ENCODE data around the gene RARS1. TPM values are rescaled to one million over a fixed set of nuclear protein-coding genes. Genes with fewer than 3 reads are reported as not detected.

The RARS1 gene
- total and polyA plus RNA-seq, 4 donors: 42.6 to 66.2 (median 54.0) TPM

DNA sequence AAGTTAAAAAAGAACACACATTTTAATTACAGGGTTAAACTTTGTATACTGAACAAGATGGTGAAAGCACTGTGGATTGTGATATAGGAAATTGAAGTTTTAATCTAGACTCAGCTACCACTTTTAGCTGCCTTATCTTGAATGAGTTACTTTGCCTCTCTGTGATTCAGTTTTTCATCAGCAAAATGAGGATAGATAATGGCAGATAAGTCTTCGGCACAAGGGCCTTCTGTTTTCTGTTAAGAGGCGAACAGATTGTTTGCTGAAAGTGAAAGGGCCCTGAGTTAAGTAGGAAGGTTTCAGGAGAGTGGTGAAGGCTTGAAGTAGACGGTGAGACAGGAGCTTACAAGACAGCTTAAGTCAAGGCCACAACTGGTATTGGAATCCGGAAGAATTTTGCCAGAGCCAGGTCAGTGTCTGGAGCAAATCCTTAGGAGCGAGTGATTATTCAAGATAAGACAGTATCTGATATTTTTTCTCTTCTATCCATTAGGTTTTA is 7.8 kb downstream of the RARS1 start:
- H3K9me3 ChIP-seq (ENCODE audit: control insufficient read depth, low read length): no peaks in the 10 kb centered on the region
- H3K4me3 ChIP-seq (ENCODE audit: low read length in 2 of 2): no peak overlapping the region
- intact Hi-C loops (cut with DNase I): no loop called here
- no peak overlapping the region for H3K27ac ChIP-seq (ENCODE audit: low read depth in 1 of 2, low read length in 2 of 2)
- peaks cover 9 to 13% of the 10 kb centered on the region in 2 donors for H3K36me3 ChIP-seq (ENCODE audit: control insufficient read depth in 1 of 2, insufficient read depth in 2 of 2, low read length in 1 of 2)
- 86 to 89% methylated on average over 5 of the region's 5 CpGs for whole genome bisulfite sequencing, 2 donors
- ATAC-seq (ENCODE audit: low FRiP score) (no peak), DNase-seq (no peak)
- no peaks in the 10 kb centered on the region for H3K4me1 ChIP-seq (ENCODE audit: control insufficient read depth in 1 of 2, insufficient read depth in 2 of 2, low read length in 2 of 2)
- no peaks in the 10 kb centered on the region for H3K27me3 ChIP-seq (ENCODE audit: control insufficient read depth in 1 of 2, insufficient read depth in 2 of 2, low read length in 1 of 2)

DNA sequence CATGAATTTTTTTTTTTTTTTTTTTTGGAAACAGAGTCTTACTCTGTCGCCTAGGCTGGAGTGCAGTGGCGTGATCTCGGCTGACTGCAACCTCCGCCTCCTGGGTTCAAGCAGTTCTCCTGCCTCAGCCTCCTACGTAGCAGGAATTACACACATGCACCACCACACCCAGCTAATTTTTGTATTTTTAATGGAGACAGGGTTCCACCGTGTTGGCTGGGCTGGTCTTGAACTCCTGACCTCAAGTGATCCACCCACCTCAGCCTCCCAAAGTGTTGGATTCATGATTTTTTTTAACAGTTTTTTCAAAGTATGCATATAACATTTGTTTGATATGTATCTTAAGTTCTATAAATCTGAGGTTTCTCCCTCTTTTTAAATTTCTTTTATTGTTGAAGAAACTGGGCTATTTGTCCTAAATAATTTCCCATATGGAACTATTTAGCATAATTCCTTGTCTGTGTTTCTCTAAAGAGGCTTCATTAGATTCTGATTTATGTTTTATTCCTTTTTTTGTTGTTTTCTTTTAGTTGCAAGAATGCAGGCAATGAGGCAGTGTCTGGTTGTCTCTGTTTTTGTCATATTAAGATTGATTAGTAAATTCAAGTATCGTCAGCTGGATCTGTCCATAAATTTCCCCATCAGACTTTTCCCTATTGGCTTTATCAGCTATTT is 16.4 kb downstream of the RARS1 start:
- H3K4me3 ChIP-seq (ENCODE audit: low read length in 2 of 2): no peak overlapping the region
- no peak for ATAC-seq (ENCODE audit: low FRiP score)
- DNase-seq: no peak
- H3K27ac ChIP-seq (ENCODE audit: low read depth in 1 of 2, low read length in 2 of 2): no peak overlapping the region
- 87 to 91% methylated on average over 7 of the region's 7 CpGs for WGBS, 2 donors
- H3K9me3 ChIP-seq (ENCODE audit: control insufficient read depth, low read length): no peaks in the 10 kb centered on the region
- H3K4me1 ChIP-seq (ENCODE audit: control insufficient read depth in 1 of 2, insufficient read depth in 2 of 2, low read length in 2 of 2): no peaks in the 10 kb centered on the region
- H3K36me3 ChIP-seq (ENCODE audit: control insufficient read depth in 1 of 2, insufficient read depth in 2 of 2, low read length in 1 of 2): peaks cover 3 to 8% of the 10 kb centered on the region in 2 donors
- no peaks in the 10 kb centered on the region for H3K27me3 ChIP-seq (ENCODE audit: control insufficient read depth in 1 of 2, insufficient read depth in 2 of 2, low read length in 1 of 2)
- intact Hi-C loops (cut with DNase I): no loop called here

- H3K4me3 ChIP-seq (ENCODE audit: low read length in 2 of 2): no peak overlapping the region
- H3K27me3 ChIP-seq (ENCODE audit: control insufficient read depth in 1 of 2, insufficient read depth in 2 of 2, low read length in 1 of 2): no peaks in the 10 kb centered on the region
- no peak for ATAC-seq (ENCODE audit: low FRiP score)
- peaks cover 2% of the 10 kb centered on the region for H3K9me3 ChIP-seq (ENCODE audit: control insufficient read depth, low read length)
- intact Hi-C loops (cut with DNase I): no loop called here
- no peak overlapping the region for H3K27ac ChIP-seq (ENCODE audit: low read depth in 1 of 2, low read length in 2 of 2)
- 98 to 99% methylated on average over 2 of the region's 2 CpGs for WGBS, 2 donors
- H3K4me1 ChIP-seq (ENCODE audit: control insufficient read depth in 1 of 2, insufficient read depth in 2 of 2, low read length in 2 of 2): no peaks in the 10 kb centered on the region
- no peak for DNase-seq
- H3K36me3 ChIP-seq (ENCODE audit: control insufficient read depth in 1 of 2, insufficient read depth in 2 of 2, low read length in 1 of 2): peaks cover 9 to 11% of the 10 kb centered on the region in 2 donors
Observed at GRCh38 chr5:168513861-168514428, 27.7 kb downstream of the RARS1 start.

DNA sequence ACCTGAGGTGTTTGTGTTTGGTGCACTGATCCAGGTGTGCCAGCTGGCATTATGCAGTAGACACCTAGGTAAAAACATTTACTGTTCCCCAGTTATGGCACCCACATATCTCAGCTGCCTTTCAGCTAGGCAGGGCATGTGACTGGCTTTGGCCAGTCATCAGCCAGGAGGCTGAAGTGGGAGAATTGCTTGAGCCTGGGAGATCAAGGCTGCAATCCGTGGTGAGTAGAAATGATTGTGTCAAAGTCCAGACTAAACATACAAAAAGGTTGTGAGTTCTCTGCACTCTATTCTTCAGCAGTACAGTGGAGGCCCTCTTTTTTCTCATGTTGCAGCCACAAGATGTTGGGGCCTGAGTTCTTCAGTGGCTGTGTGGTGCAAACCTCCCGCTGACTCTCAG is 39.6 kb downstream of the RARS1 start:
- no peaks in the 10 kb centered on the region for H3K4me1 ChIP-seq (ENCODE audit: control insufficient read depth in 1 of 2, insufficient read depth in 2 of 2, low read length in 2 of 2)
- intact Hi-C loops (cut with DNase I): no loop called here
- H3K4me3 ChIP-seq (ENCODE audit: low read length in 2 of 2): no peak overlapping the region
- no peaks in the 10 kb centered on the region for H3K9me3 ChIP-seq (ENCODE audit: control insufficient read depth, low read length)
- H3K36me3 ChIP-seq (ENCODE audit: control insufficient read depth in 1 of 2, insufficient read depth in 2 of 2, low read length in 1 of 2): no peaks in the 10 kb centered on the region
- ATAC-seq (ENCODE audit: low FRiP score): no peak
- WGBS, 2 donors: 54 to 57% methylated on average over 2 of the region's 2 CpGs
- no peak overlapping the region for H3K27ac ChIP-seq (ENCODE audit: low read depth in 1 of 2, low read length in 2 of 2)
- H3K27me3 ChIP-seq (ENCODE audit: control insufficient read depth in 1 of 2, insufficient read depth in 2 of 2, low read length in 1 of 2): peaks cover 0 to 2% of the 10 kb centered on the region in 2 donors
- DNase-seq: no peak

DNA sequence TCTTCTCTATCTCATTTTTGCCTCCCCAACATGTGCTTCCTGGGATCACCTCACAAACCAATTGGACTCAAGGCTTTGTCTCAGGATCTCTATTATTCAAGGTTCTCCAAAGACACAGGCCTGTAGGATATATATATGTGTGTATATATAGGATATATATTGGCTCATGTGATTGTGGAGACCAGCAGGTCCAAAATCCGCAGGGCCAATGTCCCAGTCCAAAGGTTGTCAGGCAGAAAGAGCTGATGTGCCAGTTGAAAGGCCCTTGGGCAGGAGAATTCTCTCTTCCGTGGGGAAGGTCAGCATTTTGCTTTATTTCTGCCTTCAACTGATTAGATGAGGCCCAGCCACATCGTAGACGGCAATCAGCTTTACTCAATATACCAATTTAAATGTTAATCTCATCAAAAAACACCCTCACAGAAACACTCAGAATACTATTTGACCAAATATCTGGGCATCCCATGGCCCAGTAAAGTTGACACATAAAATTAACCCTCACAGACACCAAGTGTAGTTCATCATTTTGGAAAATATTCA is 41.6 kb downstream of the RARS1 start:
- intact Hi-C loops (cut with DNase I): no loop called here

GRCh38 chr5:168528521-168529373 is 42.5 kb downstream of the RARS1 start, which contains the start of gene FBLL1:
TSS of gene FBLL1 (plus strand) at chr5:168529305. CDS start at chr5:168529505, 200 bp downstream.
- Histone ChIP-seq H3K27ac (ENCODE audit: low read depth in 1 of 2, low read length in 2 of 2) (no peak within 1 kb of the TSS), H3K27me3 (ENCODE audit: control insufficient read depth in 1 of 2, insufficient read depth in 2 of 2, low read length in 1 of 2) (peaks cover 0 to 2% of the 10 kb centered on the region in 2 donors), H3K4me1 (ENCODE audit: control insufficient read depth in 1 of 2, insufficient read depth in 2 of 2, low read length in 2 of 2) (no peaks in the 10 kb centered on the region), H3K4me3 (ENCODE audit: low read length in 2 of 2) (peak within 1 kb of the TSS; percentile 35 to 39), H3K36me3 (ENCODE audit: control insufficient read depth in 1 of 2, insufficient read depth in 2 of 2, low read length in 1 of 2) (no peaks in the 10 kb centered on the region), H3K9me3 (ENCODE audit: control insufficient read depth, low read length) (no peaks in the 10 kb centered on the region)
- no peak for DNase-seq
- intact Hi-C loops (cut with DNase I): no loop called here
- ATAC-seq (ENCODE audit: low FRiP score): no peak
- WGBS, 2 donors: 9 to 15% methylated on average over 24 to 38 of the region's 38 CpGs

More for the DNA sequence above, 41.6 kb downstream of the RARS1 start:
- DNase-seq (no peak), ATAC-seq (ENCODE audit: low FRiP score) (no peak)
- H3K36me3 ChIP-seq (ENCODE audit: control insufficient read depth in 1 of 2, insufficient read depth in 2 of 2, low read length in 1 of 2): no peaks in the 10 kb centered on the region
- H3K4me3 ChIP-seq (ENCODE audit: low read length in 2 of 2): no peak overlapping the region
- H3K27me3 ChIP-seq (ENCODE audit: control insufficient read depth in 1 of 2, insufficient read depth in 2 of 2, low read length in 1 of 2): peaks cover 0 to 2% of the 10 kb centered on the region in 2 donors
- no peaks in the 10 kb centered on the region for H3K4me1 ChIP-seq (ENCODE audit: control insufficient read depth in 1 of 2, insufficient read depth in 2 of 2, low read length in 2 of 2)
- H3K27ac ChIP-seq (ENCODE audit: low read depth in 1 of 2, low read length in 2 of 2): no peak overlapping the region
- no peaks in the 10 kb centered on the region for H3K9me3 ChIP-seq (ENCODE audit: control insufficient read depth, low read length)
- WGBS, 2 donors: 84 to 93% methylated on average over 4 of the region's 4 CpGs

DNA sequence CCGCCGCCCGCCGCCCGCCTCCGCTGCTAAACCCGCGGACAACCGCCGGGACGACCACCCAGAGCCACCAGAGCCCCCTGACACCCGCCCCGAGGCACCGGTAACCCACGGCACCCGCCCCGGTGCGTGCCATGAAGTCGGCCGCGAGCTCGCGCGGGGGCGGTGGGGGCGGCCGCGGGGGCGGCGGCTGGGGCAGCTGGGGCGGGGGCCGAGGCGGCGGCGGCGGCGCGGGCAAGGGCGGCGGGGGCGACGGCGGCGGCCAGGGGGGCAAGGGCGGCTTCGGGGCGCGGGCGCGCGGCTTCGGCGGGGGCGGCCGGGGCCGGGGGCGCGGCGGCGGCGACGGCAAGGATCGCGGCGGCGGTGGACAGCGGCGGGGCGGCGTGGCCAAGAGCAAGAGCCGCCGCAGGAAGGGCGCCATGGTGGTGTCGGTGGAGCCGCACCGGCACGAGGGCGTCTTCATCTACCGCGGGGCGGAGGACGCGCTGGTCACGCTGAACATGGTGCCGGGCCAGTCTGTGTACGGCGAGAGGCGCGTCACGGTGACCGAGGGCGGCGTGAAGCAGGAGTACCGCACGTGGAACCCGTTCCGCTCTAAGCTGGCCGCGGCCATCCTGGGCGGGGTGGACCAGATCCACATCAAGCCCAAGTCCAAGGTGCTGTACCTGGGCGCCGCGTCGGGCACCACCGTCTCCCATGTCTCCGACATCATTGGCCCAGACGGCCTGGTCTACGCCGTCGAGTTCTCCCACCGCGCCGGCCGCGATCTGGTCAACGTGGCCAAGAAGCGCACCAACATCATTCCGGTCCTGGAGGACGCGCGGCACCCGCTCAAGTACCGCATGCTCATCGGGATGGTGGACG is 43.3 kb downstream of the RARS1 start:
- no peak for ATAC-seq (ENCODE audit: low FRiP score)
- no peaks in the 10 kb centered on the region for H3K36me3 ChIP-seq (ENCODE audit: control insufficient read depth in 1 of 2, insufficient read depth in 2 of 2, low read length in 1 of 2)
- no peaks in the 10 kb centered on the region for H3K9me3 ChIP-seq (ENCODE audit: control insufficient read depth, low read length)
- no peak overlapping the region for H3K27ac ChIP-seq (ENCODE audit: low read depth in 1 of 2, low read length in 2 of 2)
- peaks cover 0 to 2% of the 10 kb centered on the region in 2 donors for H3K27me3 ChIP-seq (ENCODE audit: control insufficient read depth in 1 of 2, insufficient read depth in 2 of 2, low read length in 1 of 2)
- H3K4me1 ChIP-seq (ENCODE audit: control insufficient read depth in 1 of 2, insufficient read depth in 2 of 2, low read length in 2 of 2): no peaks in the 10 kb centered on the region
- peak in 1 of 2 donors; percentile 44 for DNase-seq
- 13 to 17% methylated on average over 78 to 125 of the region's 125 CpGs for WGBS, 2 donors
- H3K4me3 ChIP-seq (ENCODE audit: low read length in 2 of 2): peak overlapping the region; percentile 35 to 39
- intact Hi-C loops (cut with DNase I): no loop called here

Data from aorta (tissue), 5 donors.